Thymus (tissue), 11 donors: ENCODE data around the gene POLR3B. TPM values are rescaled to one million over a fixed set of nuclear protein-coding genes. Genes with fewer than 3 reads are reported as not detected.
A peak's percentile ranks its signal among the peaks of the same experiment; 100 is the strongest.

Experiments
- DNase-seq, 9 donors: peaks; one replicate each; pipeline ENCODE4 v3.0.0-alpha.2; 2013; ENCODE audit warnings: low spot score in 9 of 9, low read depth in 6 of 9, missing footprints in 1 of 9
- H3K27ac ChIP-seq, 2 donors: one replicate each; pipeline ENCODE4 v1.5.1; 2013; ENCODE audit warnings: control low read depth in 1 of 2, low read depth in 1 of 2, low read length in 1 of 2, mild to moderate bottlenecking in 1 of 2, moderate library complexity in 1 of 2
- H3K27me3 ChIP-seq, 2 donors: one replicate each; pipeline ENCODE4 v1.5.1; 2013; ENCODE audit warnings: low read length in 1 of 2; ENCODE audit not compliant: control insufficient read depth in 2 of 2, insufficient read depth in 1 of 2
- H3K36me3 ChIP-seq, 2 donors: one replicate each; pipeline ENCODE4 v1.5.1; 2013; ENCODE audit warnings: low read length in 1 of 2, mild to moderate bottlenecking in 1 of 2, moderate library complexity in 1 of 2; ENCODE audit not compliant: control insufficient read depth in 2 of 2, insufficient read depth in 2 of 2
- H3K4me1 ChIP-seq, 2 donors: one replicate each; pipeline ENCODE4 v1.5.1; 2013; ENCODE audit warnings: low read length in 2 of 2; ENCODE audit not compliant: control insufficient read depth in 2 of 2, insufficient read depth in 2 of 2
- H3K4me3 ChIP-seq, 2 donors: one replicate each; pipeline ENCODE4 v1.5.1; 2013; ENCODE audit warnings: low read length in 2 of 2, control low read depth in 1 of 2, mild to moderate bottlenecking in 1 of 2
- H3K9me3 ChIP-seq, 2 donors: one replicate each; pipeline ENCODE4 v1.5.1; 2013; ENCODE audit warnings: low read length in 1 of 2, mild to moderate bottlenecking in 1 of 2; ENCODE audit not compliant: control insufficient read depth in 2 of 2, insufficient read depth in 1 of 2
- WGBS: extraction: QIAGEN DNeasy Blood & Tissue Kit; methylation state at CpG from one replicate; pipeline ENCODE4 v1.1.7; 2013; 5-methylcytosine and 5-hydroxymethylcytosine counted together
- polyA plus RNA-seq: library from polyadenylated mRNA; stranded (reverse); fragments of 200-250 nt; gene quantifications from one replicate; pipeline ENCODE4 v1.2.3, GENCODE V29; 2013
- total RNA-seq: library from RNA; stranded (reverse); fragments of 120-200 nt; gene quantifications from one replicate; pipeline ENCODE4 v1.2.4, GENCODE V29; 2013
- donor health status: healthy.

The POLR3B gene
- total and polyA plus RNA-seq, 2 donors: 4.5 to 7.5 TPM

GRCh38 chr12:106358396-106359241, 1.1 kb downstream of the POLR3B start:
- Histone ChIP-seq H3K4me1 (peaks cover 5 to 10% of the 10 kb centered on the region in 2 donors), H3K27me3 (no peaks in the 10 kb centered on the region), H3K9me3 (peaks cover 0 to 1% of the 10 kb centered on the region in 2 donors), H3K36me3 (no peaks in the 10 kb centered on the region), H3K4me3 (peak overlapping the region; percentile 65 to 70), H3K27ac (peak overlapping the region; percentile 80 to 93)
- WGBS: 44% methylated on average over 17 of the region's 17 CpGs
- DNase-seq: no peak

- Histone ChIP-seq H3K4me3 (no peak overlapping the region), H3K4me1 (peaks cover 5 to 10% of the 10 kb centered on the region in 2 donors), H3K27ac (no peak overlapping the region), H3K27me3 (no peaks in the 10 kb centered on the region), H3K9me3 (peaks cover 0 to 1% of the 10 kb centered on the region in 2 donors), H3K36me3 (no peaks in the 10 kb centered on the region)
- WGBS: 97% methylated on average over 7 of the region's 7 CpGs
- no peak for DNase-seq
Observed at GRCh38 chr12:106359646-106360399, 2.3 kb downstream of the POLR3B start.

- no peak overlapping the region for H3K4me3 ChIP-seq
- H3K9me3 ChIP-seq: peaks cover 0 to 1% of the 10 kb centered on the region in 2 donors
- no peak overlapping the region for H3K27ac ChIP-seq
- H3K4me1 ChIP-seq: peaks cover 5 to 10% of the 10 kb centered on the region in 2 donors
- H3K36me3 ChIP-seq: no peaks in the 10 kb centered on the region
- H3K27me3 ChIP-seq: no peaks in the 10 kb centered on the region
- WGBS: over 99% methylated on average over 5 of the region's 5 CpGs
- no peak for DNase-seq
Observed at GRCh38 chr12:106360400-106360994, 2.9 kb downstream of the POLR3B start.

- Histone ChIP-seq H3K4me1 (peaks cover 5 to 10% of the 10 kb centered on the region in 2 donors), H3K36me3 (no peaks in the 10 kb centered on the region), H3K27me3 (no peaks in the 10 kb centered on the region), H3K27ac (no peak overlapping the region), H3K9me3 (peaks cover 0 to 1% of the 10 kb centered on the region in 2 donors), H3K4me3 (no peak overlapping the region)
- 97% methylated on average over 4 of the region's 4 CpGs for WGBS
- no peak for DNase-seq
Observed at GRCh38 chr12:106362971-106363370, 5.4 kb downstream of the POLR3B start.

- peaks cover 0 to 1% of the 10 kb centered on the region in 2 donors for H3K9me3 ChIP-seq
- no peak overlapping the region for H3K27ac ChIP-seq
- H3K4me1 ChIP-seq: no peaks in the 10 kb centered on the region
- no peak for DNase-seq
- no peaks in the 10 kb centered on the region for H3K27me3 ChIP-seq
- no peak overlapping the region for H3K4me3 ChIP-seq
- peaks cover 0 to under 1% of the 10 kb centered on the region in 2 donors for H3K36me3 ChIP-seq
- WGBS: 98% methylated on average over 4 of the region's 4 CpGs
Observed at GRCh38 chr12:106364261-106364660, 6.7 kb downstream of the POLR3B start.

GRCh38 chr12:106369624-106370346, 12.2 kb downstream of the POLR3B start:
- Histone ChIP-seq H3K36me3 (peaks cover 0 to 9% of the 10 kb centered on the region in 2 donors), H3K4me1 (no peaks in the 10 kb centered on the region), H3K4me3 (no peak overlapping the region), H3K27ac (no peak overlapping the region), H3K9me3 (no peaks in the 10 kb centered on the region), H3K27me3 (no peaks in the 10 kb centered on the region)
- WGBS: 93% methylated on average over 6 of the region's 6 CpGs
- no peak for DNase-seq

- no peak overlapping the region for H3K4me3 ChIP-seq
- WGBS: 12% methylated on average over 4 of the region's 4 CpGs
- H3K36me3 ChIP-seq: peaks cover 0 to 9% of the 10 kb centered on the region in 2 donors
Observed at GRCh38 chr12:106378788-106379187, 21.2 kb downstream of the POLR3B start.

GRCh38 chr12:106380954-106381353, 23.4 kb downstream of the POLR3B start:
- no peaks in the 10 kb centered on the region for H3K27me3 ChIP-seq
- DNase-seq: no peak
- no peak overlapping the region for H3K4me3 ChIP-seq
- no peaks in the 10 kb centered on the region for H3K9me3 ChIP-seq
- H3K4me1 ChIP-seq: no peaks in the 10 kb centered on the region
- no peak overlapping the region for H3K27ac ChIP-seq
- peaks cover 0 to 4% of the 10 kb centered on the region in 2 donors for H3K36me3 ChIP-seq
- WGBS: 95% methylated on average over 1 of the region's 1 CpG

More at GRCh38 chr12:106378788-106379187, 21.2 kb downstream of the POLR3B start:
- Histone ChIP-seq H3K27ac (no peak overlapping the region), H3K4me1 (no peaks in the 10 kb centered on the region), H3K9me3 (no peaks in the 10 kb centered on the region), H3K27me3 (no peaks in the 10 kb centered on the region)
- no peak for DNase-seq
